22Rv1 (cell line): ENCODE results near the gene RASGEF1C.

Source experiments
- H3K27ac ChIP-seq: fragments of 450-650 bp; 2 replicates; pipeline ENCODE4 v1.5.1; 2017
- CTCF ChIP-seq: fragments of 450-650 bp; IDR thresholded peaks from 2 replicates; pipeline ENCODE4 v1.5.1; 2017; ENCODE audit warnings: mild to moderate bottlenecking
- ZFX ChIP-seq: fragments of 450-650 bp; IDR thresholded peaks from 2 replicates; pipeline ENCODE4 v1.6.1; 2017; ENCODE audit warnings: antibody characterized with exemption, borderline replicate concordance

RASGEF1C gene

GRCh38 chr5:180172447-180173197 is 36.4 kb downstream of the RASGEF1C start:
- no peak overlapping the region for H3K27ac ChIP-seq
- no peak for TF ChIP-seq CTCF
- no peak for TF ChIP-seq ZFX

GRCh38 chr5:180171568-180172094 is 37.4 kb downstream of the RASGEF1C start:
- H3K27ac ChIP-seq, result no peak overlapping the region
- no peak for TF ChIP-seq CTCF

GRCh38 chr5:180170810-180171567 is 38.0 kb downstream of the RASGEF1C start:
- TF ChIP-seq CTCF (no peak), ZFX (no peak)
- no peak overlapping the region for H3K27ac ChIP-seq

GRCh38 chr5:180170106-180170809 is 38.8 kb downstream of the RASGEF1C start:
- no peak overlapping the region for H3K27ac ChIP-seq
- TF ChIP-seq ZFX (no peak), CTCF (no peak)

GRCh38 chr5:180169248-180170105 is 39.5 kb downstream of the RASGEF1C start:
- no peak for TF ChIP-seq ZFX
- no peak for TF ChIP-seq CTCF
- H3K27ac ChIP-seq, result no peak overlapping the region

GRCh38 chr5:180168758-180169157 is 40.3 kb downstream of the RASGEF1C start:
- TF ChIP-seq ZFX (no peak), CTCF (no peak)
- H3K27ac ChIP-seq, result no peak overlapping the region
